ENCODE data around the gene GSTT4.
"Not testable (repeated sequence)": the region's sequence is repeated elsewhere in the genome, so short reads cannot be mapped to it uniquely, and the experiment has no call there.

The GSTT4 gene

GRCh38 chr22:24006207-24006913 lies 1.1 kb upstream of the GSTT4 start:
- Histone ChIP-seq H3K27ac (no peak overlapping the region), H3K36me3 (replicated peaks) (no peaks in the 10 kb centered on the region), H3K27me3 (replicated peaks) (no peaks in the 10 kb centered on the region), H3K4me3 (ENCODE audit: low read depth, low read length) (no peak overlapping the region)
- in situ Hi-C loops (cut with HindIII; ENCODE audit: low pct_ligation_motif_present, low sequenced_read_pairs): loop anchor here (5.0 kb wide), 1 partner anchor 51 kb away; no protein-coding TSS in a partner anchor
- DNase-seq: no peak
- TF ChIP-seq, protein P1, sequence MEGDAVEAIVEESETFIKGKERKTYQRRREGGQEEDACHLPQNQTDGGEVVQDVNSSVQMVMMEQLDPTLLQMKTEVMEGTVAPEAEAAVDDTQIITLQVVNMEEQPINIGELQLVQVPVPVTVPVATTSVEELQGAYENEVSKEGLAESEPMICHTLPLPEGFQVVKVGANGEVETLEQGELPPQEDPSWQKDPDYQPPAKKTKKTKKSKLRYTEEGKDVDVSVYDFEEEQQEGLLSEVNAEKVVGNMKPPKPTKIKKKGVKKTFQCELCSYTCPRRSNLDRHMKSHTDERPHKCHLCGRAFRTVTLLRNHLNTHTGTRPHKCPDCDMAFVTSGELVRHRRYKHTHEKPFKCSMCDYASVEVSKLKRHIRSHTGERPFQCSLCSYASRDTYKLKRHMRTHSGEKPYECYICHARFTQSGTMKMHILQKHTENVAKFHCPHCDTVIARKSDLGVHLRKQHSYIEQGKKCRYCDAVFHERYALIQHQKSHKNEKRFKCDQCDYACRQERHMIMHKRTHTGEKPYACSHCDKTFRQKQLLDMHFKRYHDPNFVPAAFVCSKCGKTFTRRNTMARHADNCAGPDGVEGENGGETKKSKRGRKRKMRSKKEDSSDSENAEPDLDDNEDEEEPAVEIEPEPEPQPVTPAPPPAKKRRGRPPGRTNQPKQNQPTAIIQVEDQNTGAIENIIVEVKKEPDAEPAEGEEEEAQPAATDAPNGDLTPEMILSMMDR (IDR thresholded peaks at IDR 0.05; ENCODE audit: low read depth, low read length, missing control alignments): no peak

- no peak overlapping the region for H3K27ac ChIP-seq
- no peaks in the 10 kb centered on the region for H3K27me3 ChIP-seq (replicated peaks)
- DNase-seq: no peak
- TF ChIP-seq, protein P1 (IDR thresholded peaks at IDR 0.05; ENCODE audit: low read depth, low read length, missing control alignments): no peak
- no peaks in the 10 kb centered on the region for H3K36me3 ChIP-seq (replicated peaks)
- in situ Hi-C loops (cut with HindIII; ENCODE audit: low pct_ligation_motif_present, low sequenced_read_pairs): no loop called here
- H3K4me3 ChIP-seq (ENCODE audit: low read depth, low read length): no peak overlapping the region
Observed at GRCh38 chr22:24003887-24004286, 1.4 kb downstream of the GSTT4 start.

- TF ChIP-seq, protein P1 (IDR thresholded peaks at IDR 0.05; ENCODE audit: low read depth, low read length, missing control alignments): no peak
- no peak for DNase-seq
- Histone ChIP-seq H3K4me3 (ENCODE audit: low read depth, low read length) (no peak overlapping the region), H3K27me3 (replicated peaks) (no peaks in the 10 kb centered on the region), H3K27ac (no peak overlapping the region), H3K36me3 (replicated peaks) (no peaks in the 10 kb centered on the region)
- in situ Hi-C loops (cut with HindIII; ENCODE audit: low pct_ligation_motif_present, low sequenced_read_pairs): no loop called here
Observed at GRCh38 chr22:24002851-24003250, 2.4 kb downstream of the GSTT4 start.

- Histone ChIP-seq H3K27me3 (replicated peaks) (no peaks in the 10 kb centered on the region), H3K36me3 (replicated peaks) (no peaks in the 10 kb centered on the region), H3K4me3 (ENCODE audit: low read depth, low read length) (no peak overlapping the region), H3K27ac (no peak overlapping the region)
- TF ChIP-seq, protein P1 (IDR thresholded peaks at IDR 0.05; ENCODE audit: low read depth, low read length, missing control alignments): no peak
- in situ Hi-C loops (cut with HindIII; ENCODE audit: low pct_ligation_motif_present, low sequenced_read_pairs): no loop called here
- no peak for DNase-seq
Observed at GRCh38 chr22:24002272-24002671, 3.0 kb downstream of the GSTT4 start.

DNA sequence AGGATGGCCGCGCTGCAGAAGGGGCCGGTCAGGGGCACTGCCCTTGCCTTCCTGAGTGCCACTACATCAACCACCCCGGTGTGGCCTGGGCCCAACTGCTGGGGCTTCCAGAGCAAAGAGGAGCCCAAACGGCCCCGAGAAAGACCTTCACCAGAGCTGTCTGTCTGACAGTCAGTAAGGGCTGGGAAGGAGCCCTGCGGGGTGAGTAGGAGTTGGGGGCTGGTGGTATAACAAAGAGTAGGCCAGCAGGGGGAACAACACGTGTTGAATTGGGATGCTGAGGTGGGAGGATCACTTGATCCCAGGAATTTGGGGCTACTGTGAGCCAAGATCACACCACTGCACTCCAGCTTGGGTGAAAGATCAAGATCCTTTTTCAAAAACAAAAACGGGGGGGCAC lies 3.9 kb downstream of the GSTT4 start:
- Histone ChIP-seq H3K36me3 (replicated peaks) (no peaks in the 10 kb centered on the region), H3K27ac (no peak overlapping the region), H3K4me3 (ENCODE audit: low read depth, low read length) (no peak overlapping the region), H3K27me3 (replicated peaks) (no peaks in the 10 kb centered on the region)
- in situ Hi-C loops (cut with HindIII; ENCODE audit: low pct_ligation_motif_present, low sequenced_read_pairs): no loop called here
- TF ChIP-seq, protein P1 (IDR thresholded peaks at IDR 0.05; ENCODE audit: low read depth, low read length, missing control alignments): no peak
- DNase-seq: no peak

GRCh38 chr22:23999779-24000178 lies 5.5 kb downstream of the GSTT4 start:
- in situ Hi-C loops (cut with HindIII; ENCODE audit: low pct_ligation_motif_present, low sequenced_read_pairs); DNase-seq; H3K4me3 ChIP-seq (ENCODE audit: low read depth, low read length): not testable (repeated sequence)

More at GRCh38 chr22:23999779-24000178, 5.5 kb downstream of the GSTT4 start:
- not testable (repeated sequence) for H3K36me3 ChIP-seq (replicated peaks); H3K27ac ChIP-seq; H3K27me3 ChIP-seq (replicated peaks)
